Measurements from ENCODE around the gene P3H3.

P3H3 gene

DNA sequence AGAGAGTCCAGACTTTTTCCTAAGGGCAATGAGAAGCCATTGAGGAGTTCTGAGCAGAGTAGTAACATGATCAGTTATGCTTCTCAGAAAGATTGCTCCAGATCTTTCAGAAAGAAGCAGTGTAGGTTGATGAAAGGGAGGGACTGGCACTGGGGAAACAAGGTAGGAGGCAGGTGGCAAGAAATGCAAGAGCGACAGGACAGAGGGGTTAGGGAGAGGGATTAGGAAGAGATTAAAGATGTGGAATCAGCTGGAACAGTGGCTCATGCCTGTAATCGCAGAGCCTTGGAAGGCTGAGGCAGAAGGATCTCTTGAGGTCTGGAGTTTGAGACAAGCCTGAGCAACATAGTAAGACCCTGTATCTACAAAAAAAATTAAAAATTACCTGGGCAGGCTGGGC, 19.5 kb downstream of the P3H3 start:
- Histone ChIP-seq H3K9me3 (ENCODE audit: insufficient read depth, low read depth, low read length) (no peaks in the 10 kb centered on the region), H3K4me1 (ENCODE audit: insufficient read depth, low read length, poor library complexity, severe bottlenecking) (peaks cover 31% of the 10 kb centered on the region), H4K20me1 (ENCODE audit: insufficient read depth, low read length, poor library complexity, severe bottlenecking) (peaks cover 4% of the 10 kb centered on the region), H3K27me3 (ENCODE audit: insufficient read depth, low read length, poor library complexity, severe bottlenecking) (no peaks in the 10 kb centered on the region), H3F3A (ENCODE audit: low read depth) (peaks cover 4% of the 10 kb centered on the region), H3K36me3 (ENCODE audit: insufficient read depth, low read length) (peaks cover 36% of the 10 kb centered on the region; the same call in 1 of the 2 replicates), H3K79me2 (ENCODE audit: insufficient read depth, low read length) (peaks cover 39% of the 10 kb centered on the region), H3K4me2 (ENCODE audit: low read depth, low read length, poor library complexity, severe bottlenecking) (no peak overlapping the region), H3K9ac (ENCODE audit: low read depth, low read length, poor library complexity, severe bottlenecking) (no peak overlapping the region), H3K9me2 (replicated peaks; ENCODE audit: low read depth, low read length) (no peaks in the 10 kb centered on the region), H3K4me3 (ENCODE audit: low read length, poor library complexity, severe bottlenecking) (no peak overlapping the region), H2AFZ (ENCODE audit: low read length) (no peak overlapping the region)
- no peak for TF ChIP-seq EZH2phosphoT487 (IDR thresholded peaks at IDR 0.05; ENCODE audit: borderline replicate concordance)
- TF ChIP-seq, protein P1, sequence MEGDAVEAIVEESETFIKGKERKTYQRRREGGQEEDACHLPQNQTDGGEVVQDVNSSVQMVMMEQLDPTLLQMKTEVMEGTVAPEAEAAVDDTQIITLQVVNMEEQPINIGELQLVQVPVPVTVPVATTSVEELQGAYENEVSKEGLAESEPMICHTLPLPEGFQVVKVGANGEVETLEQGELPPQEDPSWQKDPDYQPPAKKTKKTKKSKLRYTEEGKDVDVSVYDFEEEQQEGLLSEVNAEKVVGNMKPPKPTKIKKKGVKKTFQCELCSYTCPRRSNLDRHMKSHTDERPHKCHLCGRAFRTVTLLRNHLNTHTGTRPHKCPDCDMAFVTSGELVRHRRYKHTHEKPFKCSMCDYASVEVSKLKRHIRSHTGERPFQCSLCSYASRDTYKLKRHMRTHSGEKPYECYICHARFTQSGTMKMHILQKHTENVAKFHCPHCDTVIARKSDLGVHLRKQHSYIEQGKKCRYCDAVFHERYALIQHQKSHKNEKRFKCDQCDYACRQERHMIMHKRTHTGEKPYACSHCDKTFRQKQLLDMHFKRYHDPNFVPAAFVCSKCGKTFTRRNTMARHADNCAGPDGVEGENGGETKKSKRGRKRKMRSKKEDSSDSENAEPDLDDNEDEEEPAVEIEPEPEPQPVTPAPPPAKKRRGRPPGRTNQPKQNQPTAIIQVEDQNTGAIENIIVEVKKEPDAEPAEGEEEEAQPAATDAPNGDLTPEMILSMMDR (conservative IDR thresholded peaks at IDR 0.05; ENCODE audit: low read length), result no peak

DNA sequence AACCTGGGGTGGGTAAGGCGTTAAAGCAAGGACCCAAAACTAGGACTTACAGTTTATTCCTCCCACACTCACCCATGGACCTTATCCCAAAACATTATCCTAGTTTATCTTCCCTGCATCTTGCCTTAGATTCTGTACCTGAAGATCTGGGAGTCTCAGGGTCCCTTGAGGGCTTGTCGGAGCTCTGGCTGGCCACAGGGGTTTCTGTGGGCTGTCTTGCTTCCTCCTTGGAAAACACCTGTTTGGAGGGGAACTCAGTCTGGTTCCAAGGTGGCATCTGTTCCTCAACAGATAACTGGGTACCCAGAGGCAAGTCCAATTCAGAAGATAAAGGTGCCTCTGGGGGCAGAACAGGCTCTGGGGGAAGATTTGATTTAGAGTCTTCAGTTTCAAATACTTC, 21.2 kb downstream of the P3H3 start:
- peak overlapping the region; percentile 82 for H3K4me3 ChIP-seq (ENCODE audit: low read length, poor library complexity, severe bottlenecking)
- H2AFZ ChIP-seq (ENCODE audit: low read length), result no peak overlapping the region
- H3K27me3 ChIP-seq (ENCODE audit: insufficient read depth, low read length, poor library complexity, severe bottlenecking), result no peaks in the 10 kb centered on the region
- H3K4me2 ChIP-seq (ENCODE audit: low read depth, low read length, poor library complexity, severe bottlenecking), result peak overlapping the region; percentile 90
- peak overlapping the region; percentile 95 for H3K9ac ChIP-seq (ENCODE audit: low read depth, low read length, poor library complexity, severe bottlenecking)
- TF ChIP-seq, protein P1 (conservative IDR thresholded peaks at IDR 0.05; ENCODE audit: low read length), result no peak
- TF ChIP-seq EZH2phosphoT487 (IDR thresholded peaks at IDR 0.05; ENCODE audit: borderline replicate concordance), result no peak
- peaks cover 36% of the 10 kb centered on the region; the same call in 1 of the 2 replicates for H3K36me3 ChIP-seq (ENCODE audit: insufficient read depth, low read length)
- peaks cover 55% of the 10 kb centered on the region for H3K79me2 ChIP-seq (ENCODE audit: insufficient read depth, low read length)
- H3F3A ChIP-seq (ENCODE audit: low read depth), result peaks cover 4% of the 10 kb centered on the region
- no peaks in the 10 kb centered on the region for H3K9me3 ChIP-seq (ENCODE audit: insufficient read depth, low read depth, low read length)
- H3K4me1 ChIP-seq (ENCODE audit: insufficient read depth, low read length, poor library complexity, severe bottlenecking), result peaks cover 42% of the 10 kb centered on the region
- H4K20me1 ChIP-seq (ENCODE audit: insufficient read depth, low read length, poor library complexity, severe bottlenecking), result peaks cover 19% of the 10 kb centered on the region
- H3K9me2 ChIP-seq (replicated peaks; ENCODE audit: low read depth, low read length), result no peaks in the 10 kb centered on the region

DNA sequence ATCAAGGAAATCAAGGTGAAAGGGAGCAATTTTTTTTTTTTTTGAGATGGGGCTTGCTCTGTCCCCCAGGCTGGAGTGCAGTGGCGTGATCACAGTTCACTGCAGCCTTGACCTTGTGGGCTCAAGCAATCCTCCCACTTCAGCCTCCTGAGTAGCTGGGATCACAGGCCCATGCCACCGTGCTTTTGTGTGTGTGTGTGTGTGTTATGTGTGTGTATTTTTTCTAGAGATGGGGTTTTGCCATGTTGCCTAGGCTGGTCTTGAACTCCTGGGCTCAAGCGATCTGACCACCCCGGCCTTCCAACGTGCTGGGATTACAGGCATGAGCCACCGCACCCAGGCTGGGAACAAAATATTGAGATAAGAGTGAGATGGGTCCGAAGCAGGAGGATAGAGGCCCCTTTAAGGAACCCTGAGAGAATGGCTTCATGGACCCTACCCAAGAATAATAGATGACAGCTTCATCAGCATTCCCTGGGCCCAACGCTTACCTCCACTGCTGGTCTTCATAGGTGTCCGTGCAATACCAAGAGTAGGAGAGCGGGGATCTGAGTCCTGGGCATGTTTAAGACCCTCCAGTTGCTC, 21.9 kb downstream of the P3H3 start:
- Histone ChIP-seq H3F3A (ENCODE audit: low read depth) (peaks cover 4% of the 10 kb centered on the region), H3K4me1 (ENCODE audit: insufficient read depth, low read length, poor library complexity, severe bottlenecking) (peaks cover 42% of the 10 kb centered on the region)

More for the DNA sequence above, 21.9 kb downstream of the P3H3 start:
- Histone ChIP-seq H3K27me3 (ENCODE audit: insufficient read depth, low read length, poor library complexity, severe bottlenecking) (no peaks in the 10 kb centered on the region), H3K9me2 (replicated peaks; ENCODE audit: low read depth, low read length) (no peaks in the 10 kb centered on the region), H2AFZ (ENCODE audit: low read length) (no peak overlapping the region), H3K36me3 (ENCODE audit: insufficient read depth, low read length) (peaks cover 33% of the 10 kb centered on the region; the same call in 1 of the 2 replicates), H3K9ac (ENCODE audit: low read depth, low read length, poor library complexity, severe bottlenecking) (peak overlapping the region; percentile 95), H3K4me3 (ENCODE audit: low read length, poor library complexity, severe bottlenecking) (peak overlapping the region; percentile 82), H3K4me2 (ENCODE audit: low read depth, low read length, poor library complexity, severe bottlenecking) (peak overlapping the region; percentile 90), H4K20me1 (ENCODE audit: insufficient read depth, low read length, poor library complexity, severe bottlenecking) (peaks cover 24% of the 10 kb centered on the region), H3K79me2 (ENCODE audit: insufficient read depth, low read length) (peaks cover 61% of the 10 kb centered on the region), H3K9me3 (ENCODE audit: insufficient read depth, low read depth, low read length) (no peaks in the 10 kb centered on the region)
- TF ChIP-seq, protein P1 (conservative IDR thresholded peaks at IDR 0.05; ENCODE audit: low read length), result no peak
- TF ChIP-seq EZH2phosphoT487 (IDR thresholded peaks at IDR 0.05; ENCODE audit: borderline replicate concordance), result no peak
